IMR-90 (cell line): ENCODE data around the gene AIP. TPM values are rescaled to one million over a fixed set of nuclear protein-coding genes. Genes with fewer than 3 reads are reported as not detected.

ENCODE experiments used
- ATAC-seq: fragments of 200-7000 bp; cut with Tn5 transposase; 2 replicates; pipeline ENCODE4 v1.9.1; 2020; ENCODE audit warnings: low read depth, mild to moderate bottlenecking, moderate library complexity
- BruUV-seq: library from RNA; stranded (reverse); fragments of 400-500 nt; replicated peaks from 2 replicates; lab custom pipeline; 2021; lab: Mats Ljungman, UMichigan
- CTCF ChIA-PET: fragments of 300-600 bp; formaldehyde crosslinking; extraction: SDS; loops from one replicate; lab custom pipeline; 2021; ENCODE audit warnings: antibody characterized with exemption; lab: Yijun Ruan, JAX
- POLR2A ChIA-PET: fragments of 300-600 bp; sonication (Branson Sonifier 250); formaldehyde crosslinking; loops from one replicate; lab custom pipeline; 2022; ENCODE audit warnings: antibody characterized with exemption; ENCODE audit not compliant: unreplicated experiment; lab: Charles Lee
- DNase-seq: peaks from one replicate; pipeline ENCODE4 v3.0.0; 2013
- H2AFZ ChIP-seq: replicated peaks from 2 replicates; pipeline ENCODE3; 2013; ENCODE audit warnings: low read length, mild to moderate bottlenecking; ENCODE audit not compliant: poor library complexity
- H2AK5ac ChIP-seq: 2 replicates; pipeline ENCODE4 v1.6.1; 2013; ENCODE audit warnings: low read depth, low read length, inconsistent platforms
- H2AK9ac ChIP-seq: replicated peaks from 2 replicates; pipeline ENCODE3; 2013; ENCODE audit warnings: mild to moderate bottlenecking, low read depth, low read length, moderate library complexity; ENCODE audit not compliant: poor library complexity
- H2BK120ac ChIP-seq: 2 replicates; pipeline ENCODE4 v1.6.1; 2013; ENCODE audit warnings: low read depth, low read length, inconsistent platforms
- H2BK15ac ChIP-seq: 3 replicates; pipeline ENCODE4 v1.6.1; 2013; ENCODE audit warnings: low read depth, low read length, inconsistent platforms
- H2BK20ac ChIP-seq: 2 replicates; pipeline ENCODE4 v1.6.1; 2013; ENCODE audit warnings: low read depth, mild to moderate bottlenecking, inconsistent platforms, low read length, moderate library complexity
- H2BK5ac ChIP-seq: 2 replicates; pipeline ENCODE4 v1.6.1; 2013; ENCODE audit warnings: mild to moderate bottlenecking, low read depth, low read length, inconsistent platforms; ENCODE audit not compliant: poor library complexity, severe bottlenecking
- H3K14ac ChIP-seq: replicated peaks from 2 replicates; pipeline ENCODE4 v1.6.1; 2013; ENCODE audit warnings: low read depth, low read length, inconsistent platforms
- H3K18ac ChIP-seq: 2 replicates; pipeline ENCODE4 v1.6.1; 2013; ENCODE audit warnings: low read depth, low read length, control low read depth
- H3K23ac ChIP-seq: 2 replicates; pipeline ENCODE4 v1.6.1; 2013; ENCODE audit warnings: low read depth, low read length, inconsistent platforms
- H3K27ac ChIP-seq: 2 replicates; pipeline ENCODE4 v1.5.1; 2013; ENCODE audit warnings: mild to moderate bottlenecking, control low read depth, low read length; ENCODE audit not compliant: insufficient read depth
- H3K27me3 ChIP-seq: 2 replicates; pipeline ENCODE4 v1.6.1; 2013; ENCODE audit warnings: low read length; ENCODE audit not compliant: control insufficient read depth, insufficient read depth
- H3K36me3 ChIP-seq: 2 replicates; pipeline ENCODE4 v1.6.1; 2013; ENCODE audit warnings: low read length, mixed read lengths; ENCODE audit not compliant: control insufficient read depth, insufficient read depth
- H3K4ac ChIP-seq: 2 replicates; pipeline ENCODE4 v1.6.1; 2013; ENCODE audit warnings: low read depth, low read length, inconsistent platforms
- H3K4me1 ChIP-seq: 2 replicates; pipeline ENCODE4 v1.6.1; 2013; ENCODE audit warnings: low read length, mixed read lengths; ENCODE audit not compliant: control insufficient read depth, insufficient read depth
- H3K4me2 ChIP-seq: 2 replicates; pipeline ENCODE4 v1.6.1; 2013; ENCODE audit warnings: low read depth, mild to moderate bottlenecking, control low read depth, low read length, moderate library complexity
- H3K4me3 ChIP-seq: 2 replicates; pipeline ENCODE4 v1.5.1; 2013; ENCODE audit warnings: low read depth, mild to moderate bottlenecking, control low read depth, low read length, moderate library complexity; ENCODE audit not compliant: insufficient read depth
- H3K56ac ChIP-seq: 2 replicates; pipeline ENCODE4 v1.6.1; 2013; ENCODE audit warnings: low read length, inconsistent platforms; ENCODE audit not compliant: insufficient read depth; ENCODE audit errors: extremely low read depth
- H3K79me1 ChIP-seq, 2 experiments: 2 replicates each; pipeline ENCODE4 v1.6.1; 2013; ENCODE audit warnings: low read length in 2 of 2, inconsistent platforms in 1 of 2, low read depth in 1 of 2
- H3K9ac ChIP-seq: 2 replicates; pipeline ENCODE4 v1.6.1; 2013; ENCODE audit warnings: low read depth, low read length, control low read depth
- H3K9me1 ChIP-seq: 2 replicates; pipeline ENCODE4 v1.6.1; 2013; ENCODE audit warnings: low read length, inconsistent platforms; ENCODE audit not compliant: insufficient read depth
- H3K9me3 ChIP-seq: 2 replicates; pipeline ENCODE4 v1.6.1; 2013; ENCODE audit warnings: low read length; ENCODE audit not compliant: control insufficient read depth, insufficient read depth
- H4K20me1 ChIP-seq: 2 replicates; pipeline ENCODE4 v1.6.1; 2013; ENCODE audit warnings: low read length, inconsistent platforms; ENCODE audit not compliant: insufficient read depth
- H4K5ac ChIP-seq: 2 replicates; pipeline ENCODE4 v1.6.1; 2013; ENCODE audit warnings: mild to moderate bottlenecking, low read depth, low read length, control low read depth
- H4K8ac ChIP-seq, 2 experiments: 2 replicates each; pipeline ENCODE4 v1.6.1; 2013; ENCODE audit warnings: low read depth in 2 of 2, low read length in 2 of 2, control low read depth in 1 of 2, inconsistent platforms in 1 of 2
- H4K91ac ChIP-seq: 2 replicates; pipeline ENCODE4 v1.6.1; 2013; ENCODE audit warnings: low read depth, low read length, inconsistent platforms; ENCODE audit not compliant: insufficient read depth
- BHLHE40 ChIP-seq: fragments of 150-350 bp; IDR thresholded peaks from 2 replicates; pipeline ENCODE4 v1.6.1; 2016; ENCODE audit warnings: mild to moderate bottlenecking, low read depth, low read length
- CHD1 ChIP-seq: IDR thresholded peaks from 2 replicates; pipeline ENCODE4 v1.6.1; 2012; ENCODE audit warnings: low read depth, low read length, improper control_type of control experiment
- MAZ ChIP-seq: IDR thresholded peaks from 2 replicates; pipeline ENCODE4 v1.6.1; 2012; ENCODE audit warnings: low read depth, mild to moderate bottlenecking, low read length, improper control_type of control experiment, moderate library complexity, borderline replicate concordance
- NFE2L2 ChIP-seq: fragments of 150-350 bp; IDR thresholded peaks from 2 replicates; pipeline ENCODE4 v1.6.1; 2016; ENCODE audit warnings: low read depth, mild to moderate bottlenecking, low read length
- POLR2A ChIP-seq: IDR thresholded peaks from 2 replicates; pipeline ENCODE4 v1.6.1; 2012; ENCODE audit warnings: mild to moderate bottlenecking, low read depth, low read length
- RAD21 ChIP-seq: IDR thresholded peaks from 2 replicates; pipeline ENCODE4 v1.6.1; 2012; ENCODE audit warnings: low read length, improper control_type of control experiment
- RFX5 ChIP-seq: IDR thresholded peaks from 2 replicates; pipeline ENCODE4 v1.8.0; 2012; ENCODE audit warnings: low read depth, mild to moderate bottlenecking, low read length, moderate library complexity
- SMC3 ChIP-seq: fragments of 150-350 bp; IDR thresholded peaks from 2 replicates; pipeline ENCODE4 v1.6.1; 2016; ENCODE audit warnings: low read depth, mild to moderate bottlenecking, antibody characterized with exemption, low read length, moderate library complexity
- USF2 ChIP-seq: fragments of 150-350 bp; IDR thresholded peaks from 2 replicates; pipeline ENCODE4 v1.6.1; 2017; ENCODE audit warnings: mild to moderate bottlenecking, antibody characterized with exemption, low read length, low read depth
- WGBS, 2 experiments: methylation state at CpG; one replicate each; pipeline versions ENCODE4 v1.1.5 to v1.1.7; 2013; ENCODE audit warnings: missing lambda C conversion rate in 2 of 2; ENCODE audit not compliant: insufficient read length in 1 of 2; ENCODE audit errors: extremely low coverage in 2 of 2; 5-methylcytosine and 5-hydroxymethylcytosine counted together
- dilution Hi-C: fragments of 300-500 bp; cut with HindIII; formaldehyde crosslinking; loops from one replicate; pipeline ENCODE4 v1.14.3; 2018; ENCODE audit warnings: low sequenced_read_pairs; ENCODE audit not compliant: unreplicated experiment
- in situ Hi-C: fragments of 300-500 bp; cut with MboI; formaldehyde crosslinking; loops from 3 replicates; pipeline ENCODE4 v1.14.3; 2019; ENCODE audit warnings: low sequenced_read_pairs, inconsistent platforms, mixed read lengths
- intact Hi-C: fragments of 100-400 bp; cut with micrococcal nuclease; formaldehyde crosslinking; loops from 2 replicates; pipeline ENCODE4 v1.10.0; 2022
- polyA plus RNA-seq, 3 experiments: library from polyadenylated mRNA; depleted of rRNA; stranded (reverse); fragments of >200 nt; gene quantifications; 2 replicates each; pipeline ENCODE4 v1.2.3, GENCODE V29; 2012; ENCODE audit warnings: low replicate concordance in 1 of 3
- total RNA-seq: library from RNA; depleted of rRNA; stranded (reverse); fragments of >200 nt; gene quantifications from 2 replicates; pipeline ENCODE4 v1.2.3, GENCODE V29; 2012

AIP gene
- total and polyA plus RNA-seq, 2 of the 4 experiments (the other 2 are of a cell fraction) = 95.5 to 122 TPM

GRCh38 chr11:67516806-67517205 lies 34.0 kb downstream of the AIP start:
- Histone ChIP-seq H3K14ac (no peak overlapping the region), H2BK15ac (no peak overlapping the region), H3K9ac (no peak overlapping the region), H2AK9ac (no peak overlapping the region), H2BK20ac (no peak overlapping the region), H3K36me3 (no peaks in the 10 kb centered on the region), H4K20me1 (no peaks in the 10 kb centered on the region), H3K56ac (no peak overlapping the region), H3K9me1 (no peaks in the 10 kb centered on the region), H3K4me3 (no peak overlapping the region), H4K5ac (no peak overlapping the region), H3K9me3 (no peaks in the 10 kb centered on the region), H4K91ac (no peak overlapping the region), H2BK120ac (no peak overlapping the region), H3K4me2 (no peak overlapping the region), H3K27ac (no peak overlapping the region), H3K23ac (no peak overlapping the region), H3K79me1 (no peaks in the 10 kb centered on the region), H2AFZ (no peak overlapping the region), H2AK5ac (no peak overlapping the region), H3K27me3 (peaks cover 31% of the 10 kb centered on the region), H3K18ac (no peak overlapping the region), H3K4ac (no peak overlapping the region), H4K8ac (no peak overlapping the region), H3K4me1 (no peaks in the 10 kb centered on the region), H2BK5ac (no peak overlapping the region)
- TF ChIP-seq SMC3 (no peak), RFX5 (no peak), USF2 (no peak), CHD1 (no peak), BHLHE40 (no peak), MAZ (no peak), NFE2L2 (no peak), POLR2A (no peak), RAD21 (no peak)
- intact Hi-C loops (no loop called here), dilution Hi-C loops (no loop called here), in situ Hi-C loops (no loop called here)
- ATAC-seq = no peak
- ChIA-PET POLR2A (no interaction called here), CTCF (no interaction called here)
- 88% methylated on average over 4 of the region's 9 CpGs; no CpG with 5 or more reads in 1 of the 2 experiments for WGBS, 2 experiments
- BruUV-seq = no TSS peak
- DNase-seq = no peak
